ENCODE results near the gene PSMC1. TPM values are rescaled to one million over a fixed set of nuclear protein-coding genes. Genes with fewer than 3 reads are reported as not detected.
A peak's percentile ranks its signal among the peaks of the same experiment; 100 is the strongest.

PSMC1 gene
- total and polyA plus RNA-seq, 4 donors = 112 to 139 (median 119) TPM

- Histone ChIP-seq H3K9me3 (ENCODE audit: control insufficient read depth, insufficient read depth, low read length) (no peaks in the 10 kb centered on the region), H3K27ac (ENCODE audit: low read depth, low read length) (no peak overlapping the region), H3K4me1 (ENCODE audit: control insufficient read depth, insufficient read depth, low read length) (peaks cover 19% of the 10 kb centered on the region), H3K27me3 (ENCODE audit: control insufficient read depth, insufficient read depth, low read length) (no peaks in the 10 kb centered on the region), H3K36me3 (ENCODE audit: control insufficient read depth, insufficient read depth, low read length) (peaks cover 59% of the 10 kb centered on the region), H3K4me3 (ENCODE audit: low read depth, low read length) (no peak overlapping the region)
- 46% methylated on average over 14 of the region's 14 CpGs for WGBS (ENCODE audit: insufficient coverage)
- peak in 1 of 6 donors; percentile 13 for DNase-seq (ENCODE audit: low read depth in 4 of 6, low spot score in 6 of 6)
Observed at GRCh38 chr14:90287791-90288190, 31.4 kb downstream of the PSMC1 start.

GRCh38 chr14:90288651-90289355, 32.5 kb downstream of the PSMC1 start:
- 44% methylated on average over 12 of the region's 12 CpGs for whole genome bisulfite sequencing (ENCODE audit: insufficient coverage)
- peak in 2 of 6 donors; percentile 58 to 77 for DNase-seq (ENCODE audit: low read depth in 4 of 6, low spot score in 6 of 6)
- H3K27me3 ChIP-seq (ENCODE audit: control insufficient read depth, insufficient read depth, low read length) = no peaks in the 10 kb centered on the region
- peaks cover 19% of the 10 kb centered on the region for H3K4me1 ChIP-seq (ENCODE audit: control insufficient read depth, insufficient read depth, low read length)
- H3K27ac ChIP-seq (ENCODE audit: low read depth, low read length) = no peak overlapping the region
- no peak overlapping the region for H3K4me3 ChIP-seq (ENCODE audit: low read depth, low read length)
- H3K9me3 ChIP-seq (ENCODE audit: control insufficient read depth, insufficient read depth, low read length) = no peaks in the 10 kb centered on the region
- peaks cover 53% of the 10 kb centered on the region for H3K36me3 ChIP-seq (ENCODE audit: control insufficient read depth, insufficient read depth, low read length)

- no peak overlapping the region for H3K27ac ChIP-seq (ENCODE audit: low read depth, low read length)
- 85% methylated on average over 4 of the region's 6 CpGs for WGBS (ENCODE audit: insufficient coverage)
Observed at GRCh38 chr14:90290337-90291011, 34.1 kb downstream of the PSMC1 start.

GRCh38 chr14:90291699-90292098, 35.3 kb downstream of the PSMC1 start:
- H3K27ac ChIP-seq (ENCODE audit: low read depth, low read length) = no peak overlapping the region
- H3K36me3 ChIP-seq (ENCODE audit: control insufficient read depth, insufficient read depth, low read length) = peaks cover 36% of the 10 kb centered on the region
- DNase-seq (ENCODE audit: low read depth in 4 of 6, low spot score in 6 of 6) = no peak
- no peak overlapping the region for H3K4me3 ChIP-seq (ENCODE audit: low read depth, low read length)
- no peaks in the 10 kb centered on the region for H3K27me3 ChIP-seq (ENCODE audit: control insufficient read depth, insufficient read depth, low read length)
- WGBS (ENCODE audit: insufficient coverage) = 90% methylated on average over 6 of the region's 7 CpGs
- no peaks in the 10 kb centered on the region for H3K9me3 ChIP-seq (ENCODE audit: control insufficient read depth, insufficient read depth, low read length)
- peaks cover 19% of the 10 kb centered on the region for H3K4me1 ChIP-seq (ENCODE audit: control insufficient read depth, insufficient read depth, low read length)

More at GRCh38 chr14:90290337-90291011, 34.1 kb downstream of the PSMC1 start:
- Histone ChIP-seq H3K36me3 (ENCODE audit: control insufficient read depth, insufficient read depth, low read length) (peaks cover 37% of the 10 kb centered on the region), H3K27me3 (ENCODE audit: control insufficient read depth, insufficient read depth, low read length) (no peaks in the 10 kb centered on the region), H3K9me3 (ENCODE audit: control insufficient read depth, insufficient read depth, low read length) (no peaks in the 10 kb centered on the region), H3K4me1 (ENCODE audit: control insufficient read depth, insufficient read depth, low read length) (peaks cover 19% of the 10 kb centered on the region), H3K4me3 (ENCODE audit: low read depth, low read length) (no peak overlapping the region)
- peak in 1 of 6 donors; percentile 32 for DNase-seq (ENCODE audit: low read depth in 4 of 6, low spot score in 6 of 6)

GRCh38 chr14:90293766-90294730, 37.7 kb downstream of the PSMC1 start:
- DNase-seq (ENCODE audit: low read depth in 4 of 6, low spot score in 6 of 6) = no peak
- WGBS (ENCODE audit: insufficient coverage) = 70% methylated on average over 2 of the region's 11 CpGs
- H3K36me3 ChIP-seq (ENCODE audit: control insufficient read depth, insufficient read depth, low read length) = peaks cover 38% of the 10 kb centered on the region

GRCh38 chr14:90294872-90295271, 38.5 kb downstream of the PSMC1 start:
- Histone ChIP-seq H3K27me3 (ENCODE audit: control insufficient read depth, insufficient read depth, low read length) (no peaks in the 10 kb centered on the region), H3K36me3 (ENCODE audit: control insufficient read depth, insufficient read depth, low read length) (peaks cover 33% of the 10 kb centered on the region), H3K9me3 (ENCODE audit: control insufficient read depth, insufficient read depth, low read length) (no peaks in the 10 kb centered on the region), H3K27ac (ENCODE audit: low read depth, low read length) (no peak overlapping the region), H3K4me3 (ENCODE audit: low read depth, low read length) (no peak overlapping the region), H3K4me1 (ENCODE audit: control insufficient read depth, insufficient read depth, low read length) (no peaks in the 10 kb centered on the region)
- DNase-seq (ENCODE audit: low read depth in 4 of 6, low spot score in 6 of 6) = no peak
- WGBS (ENCODE audit: insufficient coverage) = no CpG with 5 or more reads among the region's 2 CpGs

More at GRCh38 chr14:90293766-90294730, 37.7 kb downstream of the PSMC1 start:
- Histone ChIP-seq H3K27ac (ENCODE audit: low read depth, low read length) (no peak overlapping the region), H3K27me3 (ENCODE audit: control insufficient read depth, insufficient read depth, low read length) (no peaks in the 10 kb centered on the region), H3K4me3 (ENCODE audit: low read depth, low read length) (no peak overlapping the region), H3K4me1 (ENCODE audit: control insufficient read depth, insufficient read depth, low read length) (peaks cover 4% of the 10 kb centered on the region), H3K9me3 (ENCODE audit: control insufficient read depth, insufficient read depth, low read length) (no peaks in the 10 kb centered on the region)

GRCh38 chr14:90295870-90296516, 39.6 kb downstream of the PSMC1 start:
- Histone ChIP-seq H3K27ac (ENCODE audit: low read depth, low read length) (no peak overlapping the region), H3K4me3 (ENCODE audit: low read depth, low read length) (no peak overlapping the region), H3K36me3 (ENCODE audit: control insufficient read depth, insufficient read depth, low read length) (peaks cover 29% of the 10 kb centered on the region), H3K4me1 (ENCODE audit: control insufficient read depth, insufficient read depth, low read length) (no peaks in the 10 kb centered on the region), H3K9me3 (ENCODE audit: control insufficient read depth, insufficient read depth, low read length) (no peaks in the 10 kb centered on the region), H3K27me3 (ENCODE audit: control insufficient read depth, insufficient read depth, low read length) (no peaks in the 10 kb centered on the region)
- 100% methylated on average over 2 of the region's 5 CpGs for WGBS (ENCODE audit: insufficient coverage)
- no peak for DNase-seq (ENCODE audit: low read depth in 4 of 6, low spot score in 6 of 6)

- no peaks in the 10 kb centered on the region for H3K27me3 ChIP-seq (ENCODE audit: control insufficient read depth, insufficient read depth, low read length)
- H3K36me3 ChIP-seq (ENCODE audit: control insufficient read depth, insufficient read depth, low read length) = peaks cover 26% of the 10 kb centered on the region
- H3K27ac ChIP-seq (ENCODE audit: low read depth, low read length) = no peak overlapping the region
- 100% methylated on average over 3 of the region's 7 CpGs for WGBS (ENCODE audit: insufficient coverage)
- no peaks in the 10 kb centered on the region for H3K9me3 ChIP-seq (ENCODE audit: control insufficient read depth, insufficient read depth, low read length)
- H3K4me1 ChIP-seq (ENCODE audit: control insufficient read depth, insufficient read depth, low read length) = no peaks in the 10 kb centered on the region
- H3K4me3 ChIP-seq (ENCODE audit: low read depth, low read length) = no peak overlapping the region
- no peak for DNase-seq (ENCODE audit: low read depth in 4 of 6, low spot score in 6 of 6)
Observed at GRCh38 chr14:90296641-90297040, 40.3 kb downstream of the PSMC1 start.

Measured in spinal cord (tissue), 10 donors.